HEK293 (cell line): ENCODE measurements around the gene ZDHHC9.

Source experiments
- BCL11A ChIP-seq: fragments of 450-650 bp; formaldehyde crosslinking; IDR thresholded peaks from 2 replicates; pipeline ENCODE4 v1.5.1; 2016; ENCODE audit warnings: low read depth, missing biosample characterization, missing genetic modification characterization
- CTCF ChIP-seq: fragments of 450-650 bp; formaldehyde crosslinking; IDR thresholded peaks from 2 replicates; pipeline ENCODE4 v1.5.1; 2016; ENCODE audit warnings: missing biosample characterization, missing genetic modification characterization
- GLI4 ChIP-seq: fragments of 450-650 bp; formaldehyde crosslinking; IDR thresholded peaks from 2 replicates; pipeline ENCODE4 v1.5.1; 2016; ENCODE audit warnings: missing biosample characterization, missing genetic modification characterization
- GLIS2 ChIP-seq: fragments of 450-650 bp; formaldehyde crosslinking; IDR thresholded peaks from 2 replicates; pipeline ENCODE4 v1.5.1; 2016; ENCODE audit warnings: missing biosample characterization, missing genetic modification characterization
- PRDM1 ChIP-seq: fragments of 450-650 bp; formaldehyde crosslinking; IDR thresholded peaks from 2 replicates; pipeline ENCODE4; 2016; ENCODE audit warnings: missing biosample characterization, missing genetic modification characterization
- REPIN1 ChIP-seq: fragments of 450-650 bp; formaldehyde crosslinking; IDR thresholded peaks from 2 replicates; pipeline ENCODE4 v1.5.1; 2017; ENCODE audit warnings: missing biosample characterization, missing genetic modification characterization, low read depth
- SP2 ChIP-seq: fragments of 450-650 bp; formaldehyde crosslinking; IDR thresholded peaks from 2 replicates; pipeline ENCODE4 v1.5.1; 2016; ENCODE audit warnings: missing biosample characterization, missing genetic modification characterization
- ZIC2 ChIP-seq: fragments of 450-650 bp; formaldehyde crosslinking; IDR thresholded peaks from 2 replicates; pipeline ENCODE4 v1.5.1; 2016; ENCODE audit warnings: missing biosample characterization, missing genetic modification characterization
- ZNF335 ChIP-seq: fragments of 450-650 bp; formaldehyde crosslinking; conservative IDR thresholded peaks from 2 replicates; pipeline ENCODE4 v1.5.1; 2016; ENCODE audit warnings: missing biosample characterization, missing genetic modification characterization
- ZNF544 ChIP-seq: fragments of 450-650 bp; formaldehyde crosslinking; IDR thresholded peaks from 2 replicates; pipeline ENCODE4 v1.5.0; 2017; ENCODE audit warnings: missing biosample characterization, missing genetic modification characterization
- TF ChIP-seq, protein P1 (sequence below): fragments of 450-650 bp; formaldehyde crosslinking; IDR thresholded peaks from 2 replicates; pipeline ENCODE4 v1.5.1; 2016; ENCODE audit warnings: missing biosample characterization, missing genetic modification characterization
- TF ChIP-seq, protein P2 (sequence below): fragments of 450-650 bp; formaldehyde crosslinking; IDR thresholded peaks from 2 replicates; pipeline ENCODE4 v1.5.1; 2016; ENCODE audit warnings: missing biosample characterization, missing genetic modification characterization, low read depth
- TF ChIP-seq, protein P3 (sequence below): fragments of 450-650 bp; formaldehyde crosslinking; IDR thresholded peaks from 2 replicates; pipeline ENCODE4 v1.5.1; 2016; ENCODE audit warnings: missing biosample characterization, missing genetic modification characterization
- TF ChIP-seq, protein P4 (sequence below): fragments of 450-650 bp; formaldehyde crosslinking; conservative IDR thresholded peaks from 2 replicates; pipeline ENCODE4 v1.5.1; 2016; ENCODE audit warnings: low read depth, missing biosample characterization, missing genetic modification characterization

- TF ChIP-seq CTCF (no peak), ZNF335 (no peak), PRDM1 (tag by site-specific recombination) (no peak), BCL11A (no peak), ZNF544 (tag by site-specific recombination) (no peak), ZIC2 (tag by site-specific recombination) (no peak), GLI4 (no peak), REPIN1 (tag by site-specific recombination) (no peak), GLIS2 (tag by site-specific recombination) (no peak), SP2 (no peak)
- TF ChIP-seq, protein P1, sequence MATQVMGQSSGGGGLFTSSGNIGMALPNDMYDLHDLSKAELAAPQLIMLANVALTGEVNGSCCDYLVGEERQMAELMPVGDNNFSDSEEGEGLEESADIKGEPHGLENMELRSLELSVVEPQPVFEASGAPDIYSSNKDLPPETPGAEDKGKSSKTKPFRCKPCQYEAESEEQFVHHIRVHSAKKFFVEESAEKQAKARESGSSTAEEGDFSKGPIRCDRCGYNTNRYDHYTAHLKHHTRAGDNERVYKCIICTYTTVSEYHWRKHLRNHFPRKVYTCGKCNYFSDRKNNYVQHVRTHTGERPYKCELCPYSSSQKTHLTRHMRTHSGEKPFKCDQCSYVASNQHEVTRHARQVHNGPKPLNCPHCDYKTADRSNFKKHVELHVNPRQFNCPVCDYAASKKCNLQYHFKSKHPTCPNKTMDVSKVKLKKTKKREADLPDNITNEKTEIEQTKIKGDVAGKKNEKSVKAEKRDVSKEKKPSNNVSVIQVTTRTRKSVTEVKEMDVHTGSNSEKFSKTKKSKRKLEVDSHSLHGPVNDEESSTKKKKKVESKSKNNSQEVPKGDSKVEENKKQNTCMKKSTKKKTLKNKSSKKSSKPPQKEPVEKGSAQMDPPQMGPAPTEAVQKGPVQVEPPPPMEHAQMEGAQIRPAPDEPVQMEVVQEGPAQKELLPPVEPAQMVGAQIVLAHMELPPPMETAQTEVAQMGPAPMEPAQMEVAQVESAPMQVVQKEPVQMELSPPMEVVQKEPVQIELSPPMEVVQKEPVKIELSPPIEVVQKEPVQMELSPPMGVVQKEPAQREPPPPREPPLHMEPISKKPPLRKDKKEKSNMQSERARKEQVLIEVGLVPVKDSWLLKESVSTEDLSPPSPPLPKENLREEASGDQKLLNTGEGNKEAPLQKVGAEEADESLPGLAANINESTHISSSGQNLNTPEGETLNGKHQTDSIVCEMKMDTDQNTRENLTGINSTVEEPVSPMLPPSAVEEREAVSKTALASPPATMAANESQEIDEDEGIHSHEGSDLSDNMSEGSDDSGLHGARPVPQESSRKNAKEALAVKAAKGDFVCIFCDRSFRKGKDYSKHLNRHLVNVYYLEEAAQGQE (tag by site-specific recombination) = no peak
- TF ChIP-seq, protein P2, sequence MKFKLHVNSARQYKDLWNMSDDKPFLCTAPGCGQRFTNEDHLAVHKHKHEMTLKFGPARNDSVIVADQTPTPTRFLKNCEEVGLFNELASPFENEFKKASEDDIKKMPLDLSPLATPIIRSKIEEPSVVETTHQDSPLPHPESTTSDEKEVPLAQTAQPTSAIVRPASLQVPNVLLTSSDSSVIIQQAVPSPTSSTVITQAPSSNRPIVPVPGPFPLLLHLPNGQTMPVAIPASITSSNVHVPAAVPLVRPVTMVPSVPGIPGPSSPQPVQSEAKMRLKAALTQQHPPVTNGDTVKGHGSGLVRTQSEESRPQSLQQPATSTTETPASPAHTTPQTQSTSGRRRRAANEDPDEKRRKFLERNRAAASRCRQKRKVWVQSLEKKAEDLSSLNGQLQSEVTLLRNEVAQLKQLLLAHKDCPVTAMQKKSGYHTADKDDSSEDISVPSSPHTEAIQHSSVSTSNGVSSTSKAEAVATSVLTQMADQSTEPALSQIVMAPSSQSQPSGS = no peak
- TF ChIP-seq, protein P3, sequence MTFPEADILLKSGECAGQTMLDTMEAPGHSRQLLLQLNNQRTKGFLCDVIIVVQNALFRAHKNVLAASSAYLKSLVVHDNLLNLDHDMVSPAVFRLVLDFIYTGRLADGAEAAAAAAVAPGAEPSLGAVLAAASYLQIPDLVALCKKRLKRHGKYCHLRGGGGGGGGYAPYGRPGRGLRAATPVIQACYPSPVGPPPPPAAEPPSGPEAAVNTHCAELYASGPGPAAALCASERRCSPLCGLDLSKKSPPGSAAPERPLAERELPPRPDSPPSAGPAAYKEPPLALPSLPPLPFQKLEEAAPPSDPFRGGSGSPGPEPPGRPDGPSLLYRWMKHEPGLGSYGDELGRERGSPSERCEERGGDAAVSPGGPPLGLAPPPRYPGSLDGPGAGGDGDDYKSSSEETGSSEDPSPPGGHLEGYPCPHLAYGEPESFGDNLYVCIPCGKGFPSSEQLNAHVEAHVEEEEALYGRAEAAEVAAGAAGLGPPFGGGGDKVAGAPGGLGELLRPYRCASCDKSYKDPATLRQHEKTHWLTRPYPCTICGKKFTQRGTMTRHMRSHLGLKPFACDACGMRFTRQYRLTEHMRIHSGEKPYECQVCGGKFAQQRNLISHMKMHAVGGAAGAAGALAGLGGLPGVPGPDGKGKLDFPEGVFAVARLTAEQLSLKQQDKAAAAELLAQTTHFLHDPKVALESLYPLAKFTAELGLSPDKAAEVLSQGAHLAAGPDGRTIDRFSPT (tag by site-specific recombination) = no peak
- TF ChIP-seq, protein P4, sequence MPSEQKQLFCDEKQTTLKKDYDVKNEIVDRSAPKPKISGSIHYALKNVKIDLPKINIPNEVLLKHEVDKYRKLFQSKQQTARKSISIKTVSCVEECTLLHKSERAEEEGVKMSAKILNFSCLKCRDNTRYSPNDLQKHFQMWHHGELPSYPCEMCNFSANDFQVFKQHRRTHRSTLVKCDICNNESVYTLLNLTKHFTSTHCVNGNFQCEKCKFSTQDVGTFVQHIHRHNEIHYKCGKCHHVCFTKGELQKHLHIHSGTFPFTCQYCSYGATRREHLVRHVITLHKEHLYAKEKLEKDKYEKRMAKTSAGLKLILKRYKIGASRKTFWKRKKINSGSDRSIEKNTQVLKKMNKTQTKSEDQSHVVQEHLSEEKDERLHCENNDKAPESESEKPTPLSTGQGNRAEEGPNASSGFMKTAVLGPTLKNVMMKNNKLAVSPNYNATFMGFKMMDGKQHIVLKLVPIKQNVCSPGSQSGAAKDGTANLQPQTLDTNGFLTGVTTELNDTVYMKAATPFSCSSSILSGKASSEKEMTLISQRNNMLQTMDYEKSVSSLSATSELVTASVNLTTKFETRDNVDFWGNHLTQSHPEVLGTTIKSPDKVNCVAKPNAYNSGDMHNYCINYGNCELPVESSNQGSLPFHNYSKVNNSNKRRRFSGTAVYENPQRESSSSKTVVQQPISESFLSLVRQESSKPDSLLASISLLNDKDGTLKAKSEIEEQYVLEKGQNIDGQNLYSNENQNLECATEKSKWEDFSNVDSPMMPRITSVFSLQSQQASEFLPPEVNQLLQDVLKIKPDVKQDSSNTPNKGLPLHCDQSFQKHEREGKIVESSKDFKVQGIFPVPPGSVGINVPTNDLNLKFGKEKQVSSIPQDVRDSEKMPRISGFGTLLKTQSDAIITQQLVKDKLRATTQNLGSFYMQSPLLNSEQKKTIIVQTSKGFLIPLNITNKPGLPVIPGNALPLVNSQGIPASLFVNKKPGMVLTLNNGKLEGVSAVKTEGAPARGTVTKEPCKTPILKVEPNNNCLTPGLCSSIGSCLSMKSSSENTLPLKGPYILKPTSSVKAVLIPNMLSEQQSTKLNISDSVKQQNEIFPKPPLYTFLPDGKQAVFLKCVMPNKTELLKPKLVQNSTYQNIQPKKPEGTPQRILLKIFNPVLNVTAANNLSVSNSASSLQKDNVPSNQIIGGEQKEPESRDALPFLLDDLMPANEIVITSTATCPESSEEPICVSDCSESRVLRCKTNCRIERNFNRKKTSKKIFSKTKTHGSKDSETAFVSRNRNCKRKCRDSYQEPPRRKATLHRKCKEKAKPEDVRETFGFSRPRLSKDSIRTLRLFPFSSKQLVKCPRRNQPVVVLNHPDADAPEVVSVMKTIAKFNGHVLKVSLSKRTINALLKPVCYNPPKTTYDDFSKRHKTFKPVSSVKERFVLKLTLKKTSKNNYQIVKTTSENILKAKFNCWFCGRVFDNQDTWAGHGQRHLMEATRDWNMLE = no peak
These were observed 43.5 kb downstream of the ZDHHC9 start for GRCh38 chrX:129800186-129800585.
